NCI-H526 (cell line): ENCODE measurements around the gene KPNB1.

Experiments used
- DNase-seq, 2 experiments: peaks; one replicate each; lab custom pipeline; 2025; lab: John Stamatoyannopoulos, UW

KPNB1 gene

GRCh38 chr17:47636273-47637030, 13.3 kb upstream of the KPNB1 start:
- DNase-seq: no peak

- no peak for DNase-seq
Measured at GRCh38 chr17:47638903-47639302, 10.8 kb upstream of the KPNB1 start.

GRCh38 chr17:47640076-47640475, 9.6 kb upstream of the KPNB1 start:
- no peak for DNase-seq

- peak; percentile 92 to 95 for DNase-seq
Measured at GRCh38 chr17:47641202-47641601, 8.5 kb upstream of the KPNB1 start.

- DNase-seq: no peak
Measured at GRCh38 chr17:47643116-47643515, 6.6 kb upstream of the KPNB1 start.

GRCh38 chr17:47644324-47644723, 5.4 kb upstream of the KPNB1 start:
- DNase-seq: no peak

- DNase-seq: no peak
Measured at GRCh38 chr17:47649972-47650524, 329 bp downstream of the KPNB1 start.

- peak; percentile 93 to 99 for DNase-seq
Measured at GRCh38 chr17:47650525-47651522, 1.1 kb downstream of the KPNB1 start.

- DNase-seq: no peak
Measured at GRCh38 chr17:47651704-47652103, 2.0 kb downstream of the KPNB1 start.

GRCh38 chr17:47652570-47652969, 2.9 kb downstream of the KPNB1 start:
- DNase-seq: no peak

GRCh38 chr17:47653442-47653841, 3.7 kb downstream of the KPNB1 start:
- no peak for DNase-seq

GRCh38 chr17:47654991-47655390, 5.3 kb downstream of the KPNB1 start:
- no peak for DNase-seq

- DNase-seq: no peak
Measured at GRCh38 chr17:47660064-47660492, 10.4 kb downstream of the KPNB1 start.

GRCh38 chr17:47663912-47664623, 14.3 kb downstream of the KPNB1 start:
- peak; percentile 47 to 82 for DNase-seq

- no peak for DNase-seq
Measured at GRCh38 chr17:47664624-47664941, 14.9 kb downstream of the KPNB1 start.

- DNase-seq: no peak
Measured at GRCh38 chr17:47665655-47666054, 15.9 kb downstream of the KPNB1 start.

GRCh38 chr17:47669081-47669480, 19.4 kb downstream of the KPNB1 start:
- no peak for DNase-seq

- DNase-seq: no peak
Measured at GRCh38 chr17:47670064-47670463, 20.3 kb downstream of the KPNB1 start.

GRCh38 chr17:47674499-47674898, 24.8 kb downstream of the KPNB1 start:
- DNase-seq: no peak

- DNase-seq: no peak
Measured at GRCh38 chr17:47675380-47676198, 25.9 kb downstream of the KPNB1 start.

GRCh38 chr17:47676199-47676472, 26.4 kb downstream of the KPNB1 start:
- no peak for DNase-seq
